Stimulated activated CD4-positive, alpha-beta T cell treated with anti-CD3 and anti-CD28 coated beads, Interleukin-15, amount 100 ng/mL, for 48 hours (primary cell): ENCODE data around the gene SYT7.

Source experiments
- DNase-seq, 2 donors: peaks; one replicate each; pipeline ENCODE4 v3.0.0-alpha.2; 2020; ENCODE audit warnings: low read depth in 2 of 2

SYT7 gene

GRCh38 chr11:61498767-61499341 lies 82.0 kb downstream of the SYT7 start:
- no peak for DNase-seq

- no peak for DNase-seq
These were observed 83.0 kb downstream of the SYT7 start for GRCh38 chr11:61497876-61498275.

- DNase-seq, result no peak
These were observed 83.4 kb downstream of the SYT7 start for GRCh38 chr11:61497473-61497872.

DNA sequence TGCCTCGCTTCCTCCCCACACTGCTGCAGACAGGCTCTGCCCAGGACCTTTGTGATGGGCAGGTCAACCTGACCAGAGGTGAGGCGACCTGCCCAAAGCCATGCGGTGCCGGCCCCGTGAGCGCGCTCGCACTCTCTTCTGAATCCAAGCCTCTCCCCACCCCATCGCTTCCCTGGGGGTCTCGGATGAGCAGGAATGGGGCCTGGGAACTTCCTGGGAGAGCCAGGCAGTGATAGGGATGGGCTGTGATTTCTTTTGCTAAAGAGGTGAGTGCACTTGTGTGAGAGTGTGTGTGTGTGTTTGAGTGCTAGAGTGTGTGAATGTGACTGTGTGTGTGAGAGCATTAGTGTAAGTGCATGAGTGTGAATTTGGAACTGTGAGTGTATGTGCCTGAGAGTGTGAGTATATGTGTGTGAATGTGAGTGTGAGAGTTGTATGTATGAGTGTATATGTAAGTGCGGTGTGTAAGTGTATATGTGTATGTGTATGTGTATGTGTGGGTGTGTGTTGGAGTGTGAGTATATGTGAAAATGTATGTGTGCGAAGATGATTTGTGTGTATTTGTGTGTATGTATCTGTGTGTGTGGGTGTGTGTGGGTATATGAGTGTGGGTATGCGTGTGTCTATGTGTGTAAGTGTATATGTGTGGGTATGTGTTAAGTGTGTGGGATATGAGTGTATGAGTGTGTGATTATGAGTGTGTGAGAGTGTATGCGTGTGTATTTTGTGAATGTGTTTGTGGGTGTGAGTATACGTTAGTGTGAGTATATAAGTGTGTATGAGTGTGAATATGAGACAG lies 84.1 kb downstream of the SYT7 start:
- no peak for DNase-seq

GRCh38 chr11:61495801-61496601 lies 84.9 kb downstream of the SYT7 start:
- no peak for DNase-seq

DNA sequence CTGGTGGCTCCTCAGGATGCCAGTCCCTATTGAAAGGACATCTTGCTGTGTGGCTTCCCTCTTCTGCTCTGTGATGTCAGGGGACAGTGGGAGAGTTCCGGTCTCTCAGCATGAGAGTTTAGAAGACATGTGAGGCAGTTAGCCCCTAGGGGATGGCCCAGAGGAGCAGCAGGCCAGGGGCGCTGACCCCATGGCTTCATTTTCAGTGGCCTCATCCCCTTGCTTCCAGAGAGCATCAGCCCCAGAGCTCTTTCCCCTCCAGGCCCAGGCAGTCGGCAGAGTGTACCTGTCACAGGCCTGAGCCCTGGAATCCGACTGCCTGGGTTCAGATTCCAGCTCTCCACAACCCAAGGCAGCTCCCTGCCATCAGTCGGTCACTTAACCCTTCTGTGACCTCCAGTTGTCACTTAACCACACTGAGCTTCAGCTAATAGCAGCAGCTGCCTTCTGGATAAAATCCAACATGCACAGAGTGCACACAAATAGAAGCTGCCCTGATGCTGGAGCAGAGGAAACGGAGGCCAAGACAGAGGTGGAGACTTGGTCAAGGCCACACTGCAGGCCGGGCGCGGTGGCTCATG lies 86.4 kb downstream of the SYT7 start:
- no peak for DNase-seq

DNA sequence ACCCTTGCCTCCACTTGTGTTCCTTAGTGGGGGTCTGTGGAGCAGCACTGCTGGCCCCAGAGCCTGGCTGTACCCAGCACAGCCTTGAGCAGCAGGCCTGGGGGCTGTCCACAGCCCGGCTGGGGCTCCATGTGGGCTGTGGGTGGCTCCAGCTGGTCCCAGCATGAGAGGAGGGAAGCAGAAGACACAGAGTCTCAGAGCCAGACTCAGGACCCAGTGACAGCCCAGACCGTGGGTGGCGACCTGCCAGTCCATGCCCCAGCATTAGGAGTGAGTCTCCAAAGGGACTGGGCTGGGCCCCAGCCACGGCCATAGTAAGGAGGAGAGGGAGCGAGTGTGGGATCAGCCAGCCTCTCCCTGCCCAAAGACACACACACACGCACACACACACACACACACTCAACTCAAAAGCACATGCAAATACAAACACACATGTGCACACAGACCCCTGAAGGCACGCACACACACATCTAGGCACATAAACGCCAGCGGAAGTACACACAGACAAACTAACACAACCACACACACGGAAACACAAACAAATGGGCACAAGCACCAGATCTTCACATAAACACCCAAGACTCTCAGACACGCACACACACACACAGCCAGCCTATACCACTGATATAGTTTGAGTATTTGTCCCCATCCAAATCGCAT lies 89.0 kb downstream of the SYT7 start:
- no peak for DNase-seq

DNA sequence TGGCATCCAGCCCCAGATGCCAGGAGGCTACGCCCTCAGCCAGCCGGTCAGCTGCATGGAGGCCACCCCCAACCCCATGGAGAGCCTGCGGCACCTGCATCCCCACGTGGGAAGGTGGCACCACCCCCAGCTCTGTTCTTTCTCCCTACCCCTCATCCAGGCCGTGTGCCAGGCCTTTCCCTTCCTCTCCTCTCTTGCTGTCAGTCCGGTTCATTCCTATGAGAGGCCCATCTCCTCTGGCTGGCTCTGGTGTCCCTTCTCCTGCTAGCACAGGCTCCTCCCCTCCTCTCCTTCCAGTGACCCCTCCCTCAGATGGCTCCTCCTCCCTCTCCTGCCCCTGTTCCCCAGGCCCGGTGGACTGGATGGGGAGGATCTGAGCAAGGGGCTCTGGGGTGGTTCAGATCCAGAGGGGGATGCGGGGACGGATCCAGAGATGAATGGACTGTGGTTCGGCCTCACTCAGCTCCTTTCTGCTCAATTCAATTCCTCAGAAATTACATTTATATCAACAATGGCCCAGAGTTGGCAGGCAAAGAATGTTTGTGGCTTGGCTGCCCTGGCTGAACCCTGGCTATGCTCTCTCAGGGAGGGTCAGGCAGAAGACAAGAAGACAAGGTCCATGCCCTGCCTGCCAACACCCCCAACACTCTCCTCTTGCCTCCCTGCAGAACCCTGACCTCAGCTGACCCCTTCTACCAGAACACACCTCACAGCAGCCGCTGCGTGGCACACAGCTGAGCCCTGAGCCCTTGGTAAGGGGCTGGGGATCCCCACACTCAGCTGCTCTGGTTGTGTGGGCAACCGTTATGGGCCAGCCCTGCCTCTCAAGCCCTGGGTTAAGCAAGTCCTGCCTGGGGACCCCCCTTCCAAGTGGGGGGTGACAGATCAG lies 90.8 kb downstream of the SYT7 start:
- no peak for DNase-seq

DNA sequence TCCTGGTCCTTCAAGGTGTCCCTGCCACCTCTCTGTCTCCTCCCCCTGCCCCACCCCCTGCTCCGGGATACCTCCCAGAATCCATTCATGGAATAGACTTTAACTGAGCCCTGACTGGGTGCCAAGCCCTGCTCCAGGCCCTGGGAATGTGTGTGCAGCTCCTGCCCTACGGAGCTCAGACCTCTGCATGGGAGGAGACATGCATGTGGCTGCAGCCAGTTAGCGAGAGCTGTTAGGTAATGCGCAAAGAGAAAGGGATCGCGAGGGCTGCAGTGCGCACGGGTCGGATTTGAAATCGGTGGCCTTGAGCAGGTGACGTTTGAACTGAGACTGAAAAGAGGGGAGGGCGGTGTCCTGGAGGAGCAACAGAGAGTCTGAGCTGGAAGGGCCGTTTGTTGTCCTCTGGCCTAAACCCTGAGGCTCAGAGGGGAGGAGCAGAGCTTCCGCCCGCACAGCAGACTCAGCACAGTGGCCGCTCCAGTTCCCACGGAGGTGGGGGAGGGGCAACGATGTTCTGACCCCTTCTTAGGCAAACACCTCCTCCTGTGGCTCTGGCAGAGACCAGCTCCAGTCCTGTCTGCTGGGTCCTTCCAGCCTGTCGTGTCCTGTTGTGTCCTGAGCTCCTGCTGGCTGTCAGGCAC lies 92.1 kb downstream of the SYT7 start:
- no peak for DNase-seq

DNA sequence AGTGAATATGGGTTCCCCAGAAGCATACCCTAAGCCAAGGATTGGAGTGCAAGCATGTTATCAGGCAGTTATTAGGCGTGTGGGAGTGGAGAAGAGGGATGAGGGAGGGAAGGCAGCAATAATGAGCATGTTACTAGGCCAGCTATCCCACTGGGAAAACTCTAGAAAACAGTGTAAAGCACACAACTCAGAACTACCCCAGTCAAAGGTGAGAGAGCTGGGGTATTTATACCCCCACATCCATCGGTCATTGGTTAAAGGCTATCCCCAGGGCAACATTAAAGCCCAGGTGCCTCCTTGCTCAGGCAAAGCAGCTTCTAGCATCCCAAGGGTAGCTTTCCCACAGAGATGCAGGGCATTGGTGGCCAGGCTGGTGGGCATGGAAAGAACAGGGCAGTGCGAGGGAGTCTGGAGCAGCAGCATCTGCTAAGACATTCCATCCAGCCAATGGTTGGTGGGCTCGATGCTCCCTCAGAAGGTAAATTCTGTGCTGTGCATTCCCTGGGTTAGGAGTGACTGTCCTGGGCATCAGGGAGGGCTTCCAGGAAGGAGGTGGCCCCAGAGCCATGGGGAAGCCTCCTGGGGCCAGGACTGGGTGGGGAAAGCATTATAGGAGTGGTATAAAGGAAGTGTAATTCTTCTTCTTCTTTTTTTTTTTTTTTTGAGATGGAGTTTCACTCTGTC lies 93.4 kb downstream of the SYT7 start:
- no peak for DNase-seq

GRCh38 chr11:61486779-61487178 lies 94.1 kb downstream of the SYT7 start:
- no peak for DNase-seq

- DNase-seq, result no peak
These were observed 94.8 kb downstream of the SYT7 start for GRCh38 chr11:61486011-61486620.

DNA sequence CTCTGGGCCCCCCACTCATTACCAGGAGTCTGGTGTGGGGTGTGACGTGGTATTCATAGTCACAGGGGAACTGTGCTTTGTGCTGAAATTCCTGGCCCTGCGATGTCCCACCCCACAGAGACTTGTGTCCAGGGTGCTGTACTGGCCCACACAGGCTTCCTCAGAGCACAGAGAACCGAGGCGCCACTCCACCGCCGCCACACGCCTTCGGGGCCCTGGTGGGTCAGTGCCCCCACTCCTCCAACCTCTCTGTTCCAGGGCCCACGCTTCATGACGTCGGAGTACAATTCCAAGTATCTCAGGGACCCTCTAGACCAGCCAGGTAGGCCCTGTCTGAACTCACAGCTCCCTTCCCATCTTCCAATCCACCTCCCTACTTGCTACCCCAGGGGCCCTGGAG lies 95.8 kb downstream of the SYT7 start:
- DNase-seq, result no peak

DNA sequence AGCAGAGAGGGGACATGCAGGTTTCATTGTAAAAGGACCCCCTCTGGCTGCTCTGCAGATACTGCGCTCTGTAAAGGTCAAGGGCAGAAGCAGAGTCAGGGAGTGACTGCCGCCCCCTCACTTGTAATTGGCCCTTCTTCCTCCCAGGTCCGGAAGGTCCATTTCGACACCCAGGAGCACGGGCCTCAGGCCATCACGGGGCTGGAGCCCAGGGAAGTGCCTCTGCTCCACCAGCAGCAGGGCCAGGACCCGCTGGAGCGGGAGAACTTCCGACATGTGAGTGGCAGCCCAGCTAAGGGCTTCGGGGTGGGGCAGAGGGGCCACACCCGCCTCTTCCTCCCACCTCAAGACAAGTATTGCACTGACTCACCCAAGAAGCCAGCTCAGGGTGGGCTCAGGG lies 96.3 kb downstream of the SYT7 start:
- DNase-seq, result no peak

DNA sequence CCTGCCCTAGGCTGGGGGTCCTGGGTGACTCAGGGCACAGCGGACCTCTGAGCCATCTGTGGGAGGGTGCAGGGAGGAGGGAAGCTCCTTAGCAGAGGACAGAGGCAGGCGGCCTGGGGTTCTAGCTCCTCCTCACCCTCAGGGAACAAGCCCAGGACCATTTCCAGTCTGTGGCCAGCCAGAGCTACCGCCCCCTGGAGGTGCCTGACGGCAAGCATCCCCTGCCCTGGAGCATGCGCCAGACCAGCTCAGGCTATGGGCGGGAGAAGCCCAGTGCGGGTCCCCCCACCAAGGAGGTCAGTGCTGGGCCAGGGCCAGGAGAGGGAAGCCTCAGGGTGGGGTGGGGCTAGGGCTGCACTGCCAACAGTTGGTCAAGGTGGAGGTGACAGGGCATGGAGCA lies 98.4 kb downstream of the SYT7 start:
- peak in 1 of 2 donors; percentile 14 for DNase-seq

GRCh38 chr11:61481806-61482205 lies 99.1 kb downstream of the SYT7 start:
- no peak for DNase-seq

DNA sequence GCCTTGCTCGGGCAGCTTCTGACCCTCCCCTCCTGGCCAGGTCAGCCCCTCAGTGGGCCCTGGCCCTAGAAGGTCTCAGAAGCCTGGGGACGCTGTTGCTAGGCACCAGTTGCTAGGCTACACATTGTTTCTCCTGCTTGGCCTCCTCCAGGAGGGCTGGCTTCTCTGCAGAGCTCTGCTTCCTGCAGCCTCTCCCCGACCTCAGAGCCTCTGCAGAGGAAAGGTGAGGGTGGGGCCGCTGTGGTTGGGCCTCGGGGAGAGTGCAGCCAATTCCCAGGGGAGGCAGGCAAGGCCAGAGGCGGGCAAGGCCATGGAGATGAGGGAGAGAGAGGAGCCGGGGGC lies 99.9 kb downstream of the SYT7 start:
- DNase-seq, result no peak

DNA sequence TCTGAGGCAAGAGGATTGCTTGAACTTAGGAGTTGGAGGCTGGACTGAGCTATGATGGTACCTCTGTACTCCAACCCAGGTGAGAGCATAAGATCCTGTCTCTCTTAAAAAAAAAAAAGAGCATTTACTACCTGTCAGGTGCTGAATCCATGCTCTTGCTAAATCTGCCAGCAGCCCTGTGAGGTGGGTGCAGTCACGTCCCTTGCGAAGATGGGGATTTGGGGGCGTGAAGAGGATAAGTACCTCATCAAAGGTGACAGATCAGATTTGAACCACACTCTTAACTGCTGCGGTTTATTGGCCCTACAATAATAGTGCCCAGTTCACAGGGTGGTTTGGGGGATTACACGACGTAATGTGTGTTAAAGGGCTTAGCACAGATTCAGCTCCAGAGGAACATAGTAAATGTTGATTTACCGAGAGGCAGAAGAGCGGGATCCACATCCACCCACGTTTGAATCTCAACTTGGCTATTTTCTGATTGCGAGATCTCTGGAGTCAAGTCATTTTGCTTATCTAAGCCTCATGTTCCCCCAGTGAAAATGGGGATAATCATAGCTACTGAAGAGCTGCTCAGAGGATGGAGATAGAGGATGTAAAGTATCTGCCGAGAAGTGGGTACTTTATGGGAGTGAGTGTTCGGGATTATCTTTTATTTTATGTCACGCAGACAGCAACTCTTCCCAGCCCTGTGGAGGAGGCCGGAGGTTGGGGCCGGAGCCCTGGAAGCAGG lies 100.4 kb downstream of the SYT7 start:
- no peak for DNase-seq
